Ishikawa (cell line): ENCODE data around the gene ZNF470.

Experiments
- CEBPB ChIP-seq: IDR thresholded peaks from 2 replicates; pipeline ENCODE4 v1.6.1; 2012
- CREB1 ChIP-seq: IDR thresholded peaks from 2 replicates; pipeline ENCODE4 v1.6.1; 2012; ENCODE audit warnings: low read depth
- EGR1 ChIP-seq: IDR thresholded peaks from 2 replicates; pipeline ENCODE4 v1.6.1; 2012
- EP300 ChIP-seq: IDR thresholded peaks from 2 replicates; pipeline ENCODE4 v1.6.1; 2012; ENCODE audit warnings: borderline replicate concordance
- FOXM1 ChIP-seq: IDR thresholded peaks from 2 replicates; pipeline ENCODE4 v1.6.1; 2012; ENCODE audit warnings: low read depth, borderline replicate concordance
- MAX ChIP-seq: IDR thresholded peaks from 2 replicates; pipeline ENCODE4 v1.6.1; 2012
- NFIC ChIP-seq: IDR thresholded peaks from 2 replicates; pipeline ENCODE4 v1.6.1; 2012
- RAD21 ChIP-seq: IDR thresholded peaks from 2 replicates; pipeline ENCODE4 v1.6.1; 2012; ENCODE audit warnings: low read depth
- TAF1 ChIP-seq: IDR thresholded peaks from 2 replicates; pipeline ENCODE4 v1.6.1; 2012; ENCODE audit warnings: low read depth, mild to moderate bottlenecking
- TEAD4 ChIP-seq: IDR thresholded peaks from 2 replicates; pipeline ENCODE4 v1.6.1; 2012
- USF1 ChIP-seq: IDR thresholded peaks from 2 replicates; pipeline ENCODE4 v1.6.1; 2012
- YY1 ChIP-seq: IDR thresholded peaks from 2 replicates; pipeline ENCODE4 v1.6.1; 2012; ENCODE audit warnings: low read depth
- ZBTB7A ChIP-seq: IDR thresholded peaks from 2 replicates; pipeline ENCODE4 v1.6.1; 2012; ENCODE audit warnings: low read depth
- TF ChIP-seq, protein P1 (sequence below): IDR thresholded peaks from 2 replicates; pipeline ENCODE4 v1.6.1; 2012; ENCODE audit warnings: low read depth, mild to moderate bottlenecking

GRCh38 chr19:56601375-56601774 lies 34.1 kb downstream of the ZNF470 start:
- TF ChIP-seq EP300 (no peak), ZBTB7A (no peak), FOXM1 (no peak), TAF1 (no peak), MAX (no peak), RAD21 (no peak), NFIC (no peak), CREB1 (no peak), EGR1 (no peak), CEBPB (no peak), YY1 (no peak), TEAD4 (no peak), USF1 (no peak)
- TF ChIP-seq, protein P1, sequence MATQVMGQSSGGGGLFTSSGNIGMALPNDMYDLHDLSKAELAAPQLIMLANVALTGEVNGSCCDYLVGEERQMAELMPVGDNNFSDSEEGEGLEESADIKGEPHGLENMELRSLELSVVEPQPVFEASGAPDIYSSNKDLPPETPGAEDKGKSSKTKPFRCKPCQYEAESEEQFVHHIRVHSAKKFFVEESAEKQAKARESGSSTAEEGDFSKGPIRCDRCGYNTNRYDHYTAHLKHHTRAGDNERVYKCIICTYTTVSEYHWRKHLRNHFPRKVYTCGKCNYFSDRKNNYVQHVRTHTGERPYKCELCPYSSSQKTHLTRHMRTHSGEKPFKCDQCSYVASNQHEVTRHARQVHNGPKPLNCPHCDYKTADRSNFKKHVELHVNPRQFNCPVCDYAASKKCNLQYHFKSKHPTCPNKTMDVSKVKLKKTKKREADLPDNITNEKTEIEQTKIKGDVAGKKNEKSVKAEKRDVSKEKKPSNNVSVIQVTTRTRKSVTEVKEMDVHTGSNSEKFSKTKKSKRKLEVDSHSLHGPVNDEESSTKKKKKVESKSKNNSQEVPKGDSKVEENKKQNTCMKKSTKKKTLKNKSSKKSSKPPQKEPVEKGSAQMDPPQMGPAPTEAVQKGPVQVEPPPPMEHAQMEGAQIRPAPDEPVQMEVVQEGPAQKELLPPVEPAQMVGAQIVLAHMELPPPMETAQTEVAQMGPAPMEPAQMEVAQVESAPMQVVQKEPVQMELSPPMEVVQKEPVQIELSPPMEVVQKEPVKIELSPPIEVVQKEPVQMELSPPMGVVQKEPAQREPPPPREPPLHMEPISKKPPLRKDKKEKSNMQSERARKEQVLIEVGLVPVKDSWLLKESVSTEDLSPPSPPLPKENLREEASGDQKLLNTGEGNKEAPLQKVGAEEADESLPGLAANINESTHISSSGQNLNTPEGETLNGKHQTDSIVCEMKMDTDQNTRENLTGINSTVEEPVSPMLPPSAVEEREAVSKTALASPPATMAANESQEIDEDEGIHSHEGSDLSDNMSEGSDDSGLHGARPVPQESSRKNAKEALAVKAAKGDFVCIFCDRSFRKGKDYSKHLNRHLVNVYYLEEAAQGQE: no peak
